Lower leg skin (tissue), 3 donors: ENCODE results near the gene TMEM109.
"Not testable (repeated sequence)": the region's sequence is repeated elsewhere in the genome, so short reads cannot be mapped to it uniquely, and the experiment has no call there.

Experiments
- POLR2A ChIP-seq, 2 donors: fragments of 450-650 bp; IDR thresholded peaks; one replicate each; pipeline ENCODE4 v1.6.1; 2016 to 2017; ENCODE audit warnings: antibody characterized with exemption in 2 of 2, mild to moderate bottlenecking in 1 of 2, moderate library complexity in 1 of 2
- TF ChIP-seq, protein P1 (sequence below), 3 donors: fragments of 450-650 bp; IDR thresholded peaks; one replicate each; pipeline ENCODE4 v1.5.1; 2016; ENCODE audit warnings: antibody characterized with exemption in 3 of 3, mild to moderate bottlenecking in 3 of 3, moderate library complexity in 2 of 3

DNA sequence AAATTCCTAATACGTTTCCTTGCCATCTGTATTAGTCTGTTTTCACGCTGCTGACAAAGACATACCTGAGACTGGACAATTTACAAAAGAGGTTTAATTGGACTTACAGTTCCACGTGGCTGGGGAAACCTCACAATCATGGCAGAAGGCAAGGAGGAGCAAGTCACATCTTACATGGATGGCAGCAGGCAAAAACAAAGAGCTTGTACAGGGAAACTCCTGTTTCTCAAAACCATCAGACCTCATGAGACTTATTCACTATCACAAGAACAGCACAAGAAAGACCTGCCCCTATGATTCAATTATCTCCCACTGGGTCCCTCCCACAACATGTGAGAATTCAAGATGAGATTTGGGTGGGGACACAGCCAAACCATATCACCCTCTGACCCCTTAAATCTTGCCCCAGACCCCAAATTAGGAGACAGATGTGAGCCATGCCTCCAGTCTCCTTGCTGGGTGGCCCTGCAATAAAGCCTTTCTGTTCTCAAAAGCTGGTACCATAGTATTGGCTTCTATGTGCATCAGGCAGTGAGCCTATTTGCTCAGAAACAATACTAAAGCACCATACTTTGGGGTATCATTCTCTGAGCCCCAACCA lies 4.2 kb upstream of the TMEM109 start:
- TF ChIP-seq, protein P1, sequence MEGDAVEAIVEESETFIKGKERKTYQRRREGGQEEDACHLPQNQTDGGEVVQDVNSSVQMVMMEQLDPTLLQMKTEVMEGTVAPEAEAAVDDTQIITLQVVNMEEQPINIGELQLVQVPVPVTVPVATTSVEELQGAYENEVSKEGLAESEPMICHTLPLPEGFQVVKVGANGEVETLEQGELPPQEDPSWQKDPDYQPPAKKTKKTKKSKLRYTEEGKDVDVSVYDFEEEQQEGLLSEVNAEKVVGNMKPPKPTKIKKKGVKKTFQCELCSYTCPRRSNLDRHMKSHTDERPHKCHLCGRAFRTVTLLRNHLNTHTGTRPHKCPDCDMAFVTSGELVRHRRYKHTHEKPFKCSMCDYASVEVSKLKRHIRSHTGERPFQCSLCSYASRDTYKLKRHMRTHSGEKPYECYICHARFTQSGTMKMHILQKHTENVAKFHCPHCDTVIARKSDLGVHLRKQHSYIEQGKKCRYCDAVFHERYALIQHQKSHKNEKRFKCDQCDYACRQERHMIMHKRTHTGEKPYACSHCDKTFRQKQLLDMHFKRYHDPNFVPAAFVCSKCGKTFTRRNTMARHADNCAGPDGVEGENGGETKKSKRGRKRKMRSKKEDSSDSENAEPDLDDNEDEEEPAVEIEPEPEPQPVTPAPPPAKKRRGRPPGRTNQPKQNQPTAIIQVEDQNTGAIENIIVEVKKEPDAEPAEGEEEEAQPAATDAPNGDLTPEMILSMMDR (IDR thresholded peaks at IDR 0.05) = not testable (repeated sequence)
- TF ChIP-seq POLR2A (IDR thresholded peaks at IDR 0.05) = not testable (repeated sequence)
